ENCODE data around the gene SLX9.

DNA sequence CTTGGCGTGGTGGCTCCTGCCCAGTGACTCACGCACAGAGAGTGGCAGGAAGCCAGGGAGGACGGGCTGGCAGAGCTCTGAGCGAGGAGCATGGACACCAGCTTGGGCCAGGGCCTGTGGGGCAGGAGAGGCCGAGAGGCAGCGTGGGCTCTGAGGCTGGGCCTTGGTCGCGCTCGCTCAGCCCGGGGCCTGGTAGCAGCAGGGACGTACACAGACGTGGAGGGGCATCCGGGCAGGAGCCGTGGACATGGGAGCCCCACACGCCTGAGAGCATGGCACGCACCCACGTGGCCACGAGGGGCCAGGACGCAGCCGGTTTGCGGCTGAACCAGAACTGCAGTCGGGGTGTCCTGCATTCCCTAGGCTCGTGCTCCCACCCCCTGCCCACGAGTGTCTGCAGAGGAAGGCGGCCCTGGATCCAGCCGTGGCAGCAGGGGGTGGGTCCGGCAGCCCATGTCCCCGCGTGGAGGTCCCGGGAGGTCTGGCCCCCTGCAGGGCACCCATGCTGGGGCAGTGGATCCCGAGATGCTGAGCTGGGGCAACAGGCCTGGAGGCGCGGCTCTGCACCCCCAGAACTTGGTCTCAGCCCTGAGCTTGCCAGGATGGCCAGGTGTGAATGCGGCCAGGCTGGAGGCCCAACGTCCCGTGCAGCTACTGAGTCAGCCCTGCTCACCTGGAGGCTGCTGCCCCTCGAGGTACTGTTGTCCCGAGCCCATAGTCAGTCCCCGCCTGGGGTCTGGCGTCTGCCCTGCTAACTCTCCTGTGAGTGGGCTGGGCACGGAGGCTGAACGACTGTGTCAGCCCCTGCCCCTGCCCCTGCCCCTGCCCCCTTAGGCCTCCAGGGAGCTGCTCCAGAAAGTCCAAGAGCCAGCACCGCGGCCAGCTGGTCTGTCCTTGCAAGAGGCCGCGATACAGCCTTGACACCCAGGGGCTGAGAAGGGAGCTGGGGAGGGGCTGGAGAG lies 61.6 kb downstream of the SLX9 start:
- TF ChIP-seq POLR2A (IDR thresholded peaks at IDR 0.05; ENCODE audit: low read depth) (no peak), POLR2AphosphoS5 (IDR thresholded peaks at IDR 0.05) (peak; percentile 63 to 69), CTCF (IDR thresholded peaks at IDR 0.05) (no peak), EP300 (IDR thresholded peaks at IDR 0.05) (no peak)

All from esophagus muscularis mucosa (tissue), 4 donors.